GM21515 (cell line): ENCODE measurements around the gene CD248.
"Not testable (repeated sequence)": the region's sequence is repeated elsewhere in the genome, so short reads cannot be mapped to it uniquely, and the experiment has no call there.

Experiments
- ATAC-seq: cut with Tn5 transposase; IDR thresholded peaks from one replicate; pipeline ENCODE4 v1.9.1; 2021; ENCODE audit not compliant: unreplicated experiment

Gene CD248

GRCh38 chr11:66313321-66314185 lies 3.3 kb downstream of the CD248 start:
- ATAC-seq: no peak

- peak; percentile 68 for ATAC-seq
Observed at GRCh38 chr11:66312549-66313320, 4.1 kb downstream of the CD248 start.

GRCh38 chr11:66311965-66312548 lies 4.8 kb downstream of the CD248 start:
- ATAC-seq: peak; percentile 55

GRCh38 chr11:66311470-66311964 lies 5.3 kb downstream of the CD248 start:
- ATAC-seq: no peak

GRCh38 chr11:66310803-66311440 lies 5.9 kb downstream of the CD248 start:
- not testable (repeated sequence) for ATAC-seq

GRCh38 chr11:66310324-66310723 lies 6.5 kb downstream of the CD248 start:
- no peak for ATAC-seq

- no peak for ATAC-seq
Observed at GRCh38 chr11:66309475-66309874, 7.4 kb downstream of the CD248 start.

GRCh38 chr11:66302656-66303055 lies 14.2 kb downstream of the CD248 start:
- no peak for ATAC-seq

- no peak for ATAC-seq
Observed at GRCh38 chr11:66299186-66299585, 17.7 kb downstream of the CD248 start.

GRCh38 chr11:66297610-66298009 lies 19.2 kb downstream of the CD248 start:
- ATAC-seq: no peak

- ATAC-seq: no peak
Observed at GRCh38 chr11:66294626-66295620, 21.9 kb downstream of the CD248 start.

GRCh38 chr11:66293777-66294625 lies 22.8 kb downstream of the CD248 start:
- ATAC-seq: no peak

GRCh38 chr11:66293352-66293751 lies 23.5 kb downstream of the CD248 start:
- ATAC-seq: no peak

- ATAC-seq: no peak
Observed at GRCh38 chr11:66292543-66293332, 24.1 kb downstream of the CD248 start.

GRCh38 chr11:66291706-66292542 lies 24.9 kb downstream of the CD248 start, which contains the start of gene TMEM151A:
Gene TMEM151A, plus strand, starts transcription at chr11:66291894. Its CDS starts 120 bp downstream, at chr11:66292014.
- ATAC-seq: no peak

- no peak for ATAC-seq
Observed at GRCh38 chr11:66291303-66291705, 25.5 kb downstream of the CD248 start.

GRCh38 chr11:66290330-66290621 lies 26.6 kb downstream of the CD248 start:
- no peak for ATAC-seq
